GM19351 (cell line): ENCODE measurements around the gene CAD.
"Not testable (repeated sequence)": the region's sequence is repeated elsewhere in the genome, so short reads cannot be mapped to it uniquely, and the experiment has no call there.

Experiments
- ATAC-seq: cut with Tn5 transposase; IDR thresholded peaks from one replicate; pipeline ENCODE4 v1.9.1; 2021; ENCODE audit warnings: mild to moderate bottlenecking, moderate library complexity; ENCODE audit not compliant: unreplicated experiment

Gene CAD

DNA sequence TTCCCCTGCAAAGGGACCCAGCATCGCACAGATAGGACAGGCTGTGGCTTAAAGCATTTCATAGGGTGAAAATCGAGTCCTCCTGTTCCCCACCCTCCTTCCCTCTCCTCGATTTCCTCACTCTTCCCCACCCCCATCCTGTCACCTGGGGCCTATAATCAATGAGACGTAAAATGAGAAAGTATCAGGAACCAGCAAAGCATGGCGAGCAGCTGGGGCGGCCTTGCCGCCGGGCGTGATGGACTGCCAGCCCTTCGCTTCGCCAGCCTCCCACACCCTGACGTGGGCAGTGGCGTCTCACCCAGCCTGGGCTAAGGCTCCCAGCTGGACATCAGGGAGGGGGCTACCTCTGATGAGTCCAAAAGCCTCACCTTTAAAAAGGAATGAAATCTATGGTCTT lies 34.6 kb downstream of the CAD start:
- ATAC-seq: no peak

DNA sequence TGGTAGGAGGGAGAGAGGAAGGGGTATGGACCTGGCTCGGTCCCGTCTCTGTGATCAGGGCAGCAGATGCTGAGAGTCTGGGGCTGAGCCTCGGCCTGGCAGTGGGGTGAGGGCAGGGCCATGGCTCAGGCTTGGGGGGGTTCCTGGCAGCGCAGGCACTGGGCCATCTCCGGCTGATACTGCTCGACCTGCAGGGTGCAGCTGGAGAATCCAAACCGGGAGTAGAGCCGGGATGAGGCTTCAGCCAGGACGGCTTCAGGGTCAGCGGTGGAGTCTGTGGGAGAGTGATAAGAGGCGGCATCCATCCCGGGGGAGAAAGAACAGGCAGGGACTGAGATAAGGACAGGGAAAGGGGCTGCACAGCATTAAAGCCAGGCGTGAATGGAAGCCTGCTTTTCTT lies 38.0 kb downstream of the CAD start:
- no peak for ATAC-seq

DNA sequence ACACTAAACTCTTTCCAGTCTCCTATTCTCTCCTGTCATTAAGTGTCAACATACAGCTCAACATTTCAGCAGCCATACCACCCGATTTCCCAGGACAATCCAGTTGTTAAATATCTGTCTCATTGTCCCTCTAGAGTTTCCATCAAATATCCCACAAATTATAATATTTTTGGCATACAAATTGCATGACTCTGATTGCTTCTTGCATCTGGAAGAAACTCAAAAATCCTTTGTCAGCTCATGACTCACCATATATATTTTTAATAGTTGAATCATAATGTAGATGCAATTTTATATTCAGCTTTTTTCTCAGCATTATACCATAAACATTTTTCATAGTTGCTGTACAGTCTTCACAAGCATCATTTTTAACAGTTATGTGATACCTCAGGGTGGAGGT lies 38.5 kb downstream of the CAD start:
- ATAC-seq: no peak

DNA sequence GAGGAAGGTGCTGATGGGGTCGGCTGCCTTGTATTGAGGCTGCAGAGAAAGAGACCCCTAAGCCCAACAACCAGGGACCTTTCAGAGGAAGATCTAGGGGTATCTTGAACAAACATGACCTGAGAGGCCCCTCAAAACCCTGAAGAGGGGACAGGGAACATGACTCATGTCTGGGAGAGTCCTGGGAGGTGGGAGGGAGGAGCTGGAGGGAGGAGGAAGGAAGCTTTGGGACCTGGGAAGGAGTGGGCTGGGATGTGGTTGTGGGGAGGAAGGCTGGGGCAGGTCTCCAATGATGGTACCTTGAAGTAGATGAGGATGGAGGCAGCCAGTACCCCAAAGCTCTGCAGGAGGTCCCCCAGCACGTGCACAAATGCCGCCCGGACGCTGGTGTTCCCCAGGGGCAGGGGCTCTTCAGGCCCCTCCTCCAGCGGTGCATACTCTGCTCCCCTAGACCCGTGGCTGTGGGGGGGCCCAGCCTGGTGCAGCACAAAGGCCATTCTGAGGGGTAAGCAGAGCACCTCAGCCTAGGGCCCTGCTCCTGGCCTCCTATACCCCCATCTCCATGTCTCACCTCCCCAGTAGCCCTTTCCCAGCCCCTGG lies 39.8 kb downstream of the CAD start:
- ATAC-seq: no peak

DNA sequence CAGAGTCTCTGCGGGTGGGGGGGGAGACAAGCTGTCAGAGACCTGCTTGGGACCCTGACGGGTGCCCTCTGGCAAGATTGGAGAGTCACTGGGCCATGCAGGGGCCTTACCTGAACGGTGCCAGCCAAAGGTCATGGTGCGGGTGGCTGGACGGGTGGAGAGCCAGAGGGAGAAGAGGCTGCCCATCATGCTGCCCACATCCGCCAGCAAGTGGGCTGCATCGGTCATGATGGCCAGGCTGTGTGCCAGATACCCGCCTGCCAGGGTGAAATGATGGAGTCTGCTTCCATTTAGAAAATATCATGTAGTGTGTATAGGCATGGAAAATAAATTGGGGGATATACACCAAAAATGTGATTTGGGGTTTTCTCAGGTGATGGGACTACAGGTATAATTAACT lies 40.9 kb downstream of the CAD start:
- no peak for ATAC-seq

DNA sequence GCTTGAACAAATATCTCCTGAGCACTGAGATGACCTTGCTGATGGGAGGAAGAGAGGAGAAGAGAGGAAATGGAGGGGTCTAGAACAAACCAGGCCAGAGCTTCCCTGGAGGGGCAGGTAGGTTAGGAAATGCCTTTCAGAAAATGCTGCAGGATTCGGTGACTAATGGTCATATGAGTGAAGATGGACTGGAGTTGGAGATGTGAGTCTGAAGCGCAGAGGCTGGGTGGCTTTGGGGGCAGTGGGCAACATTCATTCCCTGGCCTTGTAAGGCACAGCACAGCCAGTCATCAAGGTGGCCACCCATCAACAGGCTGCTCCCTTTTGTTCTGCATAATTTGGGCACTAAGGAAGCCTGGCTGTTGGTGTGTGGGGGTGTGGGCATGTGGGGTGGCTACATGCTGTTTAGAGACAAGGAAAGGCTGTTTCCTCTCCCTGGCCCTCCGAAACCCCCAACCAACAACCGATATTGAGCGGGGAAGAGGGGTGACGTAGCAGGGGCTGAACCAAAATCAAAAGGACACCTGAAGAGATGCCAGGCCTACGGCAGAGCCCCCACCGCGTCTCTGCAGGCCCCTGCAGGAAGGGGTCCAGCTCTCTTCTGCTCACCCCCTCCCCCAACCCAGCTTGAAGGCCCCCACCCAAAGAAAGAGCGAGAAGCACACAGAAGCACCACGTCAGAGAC lies 44.2 kb downstream of the CAD start:
- ATAC-seq: no peak

DNA sequence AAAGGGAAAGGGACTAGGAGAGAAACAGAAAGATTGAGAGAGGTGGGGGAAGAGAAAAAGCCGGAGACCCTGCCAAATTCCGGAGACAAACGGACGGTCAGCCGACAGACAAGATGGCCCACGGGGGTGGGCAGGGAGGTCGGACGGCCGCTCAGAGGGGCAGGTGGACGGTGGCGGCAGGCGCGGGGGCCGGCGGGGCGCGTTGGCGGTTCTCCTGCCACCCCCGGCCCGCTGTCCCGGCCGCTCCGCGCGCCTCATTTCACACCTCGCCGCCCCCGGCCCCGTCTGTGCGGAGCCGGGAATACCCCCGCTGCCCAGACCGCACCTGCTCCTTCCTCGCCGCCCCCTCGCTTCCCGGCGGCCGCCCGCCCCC lies 44.7 kb downstream of the CAD start:
- ATAC-seq: no peak

DNA sequence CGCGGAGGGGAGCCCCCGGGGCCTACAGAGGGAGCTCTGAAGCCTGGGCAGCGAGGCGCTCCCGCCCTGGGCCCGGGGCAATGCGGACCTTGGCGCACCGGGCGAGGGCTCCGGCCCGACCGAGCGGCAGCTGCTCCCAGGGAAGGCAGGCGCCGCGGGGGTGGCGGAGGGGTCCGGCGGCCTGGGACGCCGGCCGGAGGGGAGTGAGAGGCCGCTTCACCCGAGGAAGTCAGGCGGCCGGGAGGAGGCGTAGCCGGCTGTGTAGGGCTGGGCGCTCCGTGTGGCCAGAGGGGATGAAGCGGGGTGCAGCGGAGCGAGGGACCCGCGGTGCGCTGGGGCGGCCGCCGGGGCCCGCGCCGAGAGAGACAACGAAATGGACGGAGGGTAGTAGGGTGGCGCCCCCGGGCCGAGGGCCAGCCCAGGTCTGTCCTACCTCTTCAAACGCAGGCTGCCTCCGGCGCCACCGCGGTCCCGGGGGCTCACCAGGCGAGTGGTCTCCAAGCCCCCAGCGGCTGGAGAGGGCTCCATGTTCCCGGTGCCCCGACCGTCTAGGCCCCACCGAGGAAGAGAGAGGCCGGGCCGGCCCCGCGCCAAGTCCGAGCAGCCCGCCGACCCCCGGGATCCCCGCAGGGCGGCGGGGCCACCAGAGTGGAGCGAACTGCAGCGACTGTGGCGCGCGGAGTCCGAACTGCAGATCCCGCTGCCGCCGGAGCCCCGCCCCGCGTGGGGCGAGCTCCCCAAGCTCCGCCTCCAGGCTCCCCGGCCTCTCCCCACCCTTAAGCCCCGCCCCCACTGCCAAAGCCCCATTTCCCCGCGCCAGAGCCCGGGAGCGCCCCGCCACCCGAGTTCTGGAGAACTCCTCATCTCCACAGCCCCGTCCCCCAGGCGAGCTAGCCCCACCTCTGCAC lies 45.5 kb downstream of the CAD start, which contains the start of gene SLC30A3:
TSS of gene SLC30A3 (minus strand) at position 669 of the 908 bp plus-strand sequence. CDS start at position 528, 141 bp downstream.
- peak; percentile 63 for ATAC-seq

DNA sequence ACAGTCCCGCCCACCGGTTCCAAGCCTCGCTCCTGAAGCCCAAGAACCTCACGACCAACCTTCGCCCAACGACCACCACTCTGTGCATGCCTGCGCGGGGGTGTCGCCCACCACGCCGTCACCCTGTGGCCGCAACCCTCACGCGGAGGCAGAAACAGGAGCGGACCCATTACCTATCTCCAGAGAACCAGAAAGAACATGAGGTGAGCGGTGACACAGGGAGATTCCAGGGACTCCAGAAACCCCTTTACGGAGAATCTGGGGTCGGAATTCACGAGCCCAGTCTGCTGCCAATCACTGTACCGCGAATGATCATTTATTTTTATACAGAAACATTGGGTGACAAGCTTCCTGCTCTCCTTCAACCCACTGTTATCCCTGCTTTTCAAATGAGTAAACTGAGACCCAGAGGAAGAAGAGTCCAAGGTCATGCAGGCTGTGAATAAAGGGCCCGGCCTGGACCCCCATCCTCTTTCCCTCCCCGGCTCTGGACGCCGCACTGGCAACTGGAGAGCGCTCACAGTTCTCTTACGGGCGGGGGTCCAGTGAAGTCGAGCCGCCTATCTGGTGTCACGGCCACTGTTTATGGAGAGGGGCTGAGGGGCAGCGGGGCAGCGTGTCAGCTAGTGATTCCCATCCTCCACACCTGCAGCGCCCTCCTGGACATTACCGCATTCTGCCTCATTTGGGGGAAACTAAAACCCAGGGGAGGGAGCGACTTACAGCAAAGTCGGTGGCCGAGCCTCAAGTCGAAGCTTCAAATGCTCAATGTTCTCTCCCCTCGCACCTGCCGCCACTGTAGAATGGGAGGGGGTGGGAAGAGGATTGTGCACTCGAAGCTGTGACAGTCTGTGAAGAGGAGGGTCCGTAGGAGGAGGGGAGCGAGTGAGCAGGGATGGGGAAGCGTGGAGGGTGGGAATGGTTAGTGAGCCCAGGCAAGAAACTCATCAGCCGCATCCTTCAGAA lies 46.4 kb downstream of the CAD start:
- no peak for ATAC-seq

DNA sequence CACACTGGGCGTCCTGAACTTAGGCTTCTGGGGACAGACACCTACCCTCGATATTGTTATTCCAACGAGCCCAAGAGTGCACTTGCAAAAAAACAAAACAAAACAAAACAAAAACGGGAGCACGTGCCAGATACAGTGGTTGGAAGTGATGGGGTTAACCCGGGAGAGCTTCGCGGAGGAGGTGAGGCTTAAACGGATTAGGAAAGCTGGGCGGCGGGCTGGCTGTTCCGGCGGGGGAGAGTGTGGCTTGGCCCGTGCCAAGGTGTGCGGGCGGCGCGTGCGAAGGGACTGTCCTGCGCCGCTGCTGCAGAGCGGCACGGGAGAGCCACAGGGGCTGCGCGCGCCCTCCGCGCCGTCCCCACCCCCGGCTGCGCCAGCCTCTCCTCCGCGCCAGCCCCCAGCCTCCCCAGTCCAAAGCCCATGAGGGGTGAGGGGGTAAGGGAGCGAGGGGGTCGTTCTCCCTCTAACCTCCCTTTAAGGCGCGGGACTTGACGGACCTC lies 47.1 kb downstream of the CAD start:
- ATAC-seq: no peak

DNA sequence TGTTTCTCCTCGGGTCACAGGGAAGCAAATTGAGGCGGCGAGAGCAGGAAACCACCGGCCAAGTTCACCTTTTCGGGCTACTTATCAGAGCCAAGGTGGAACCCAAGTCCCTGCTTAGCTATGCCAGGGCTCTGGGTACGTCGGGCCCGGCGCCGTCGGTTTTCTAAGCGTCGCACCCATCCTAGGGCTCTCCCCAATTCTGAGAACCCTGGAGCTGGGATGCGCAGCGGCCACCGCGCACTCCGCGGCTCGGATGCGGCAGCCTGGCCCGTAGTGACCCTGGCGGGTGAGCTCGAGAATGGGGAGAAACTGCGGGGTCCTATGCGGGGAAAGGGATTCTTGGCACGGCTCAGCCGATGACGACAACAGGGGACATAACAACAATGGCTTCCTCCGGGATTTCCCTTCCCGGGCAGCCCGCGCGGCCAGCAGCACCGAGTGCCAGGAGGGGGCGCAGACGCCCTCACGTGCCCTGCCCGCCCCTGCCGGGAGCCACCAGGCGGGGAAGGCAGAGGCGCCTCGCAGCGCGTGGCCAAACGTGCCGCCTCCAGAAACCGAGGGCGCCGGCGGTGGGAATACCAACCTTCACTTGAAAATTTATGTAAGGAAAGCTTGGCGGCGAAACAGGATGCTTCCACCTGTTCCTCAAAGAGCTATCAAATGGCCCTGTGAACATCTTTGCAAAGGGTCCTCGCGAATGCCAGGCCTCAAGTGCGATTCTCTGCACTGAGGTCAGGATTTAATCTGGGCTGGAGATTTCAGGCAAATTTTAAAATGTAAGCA lies 47.8 kb downstream of the CAD start:
- ATAC-seq: no peak

DNA sequence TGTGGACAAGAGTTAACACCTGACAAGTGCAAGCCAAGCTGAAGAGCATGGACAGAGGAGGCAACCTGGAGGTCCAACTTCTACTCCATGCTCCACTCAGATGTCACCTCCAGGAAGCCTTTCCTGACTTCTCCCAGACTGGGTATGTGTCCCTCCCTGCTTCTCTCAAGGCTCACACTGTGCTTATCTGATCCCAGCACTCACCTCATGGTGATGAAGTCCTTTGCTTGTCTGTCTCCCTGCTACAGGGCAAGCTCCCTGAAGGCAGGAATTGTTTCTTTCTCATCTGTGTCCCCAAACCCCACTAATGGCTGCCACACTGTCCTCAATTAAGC lies 48.3 kb downstream of the CAD start:
- ATAC-seq: no peak

DNA sequence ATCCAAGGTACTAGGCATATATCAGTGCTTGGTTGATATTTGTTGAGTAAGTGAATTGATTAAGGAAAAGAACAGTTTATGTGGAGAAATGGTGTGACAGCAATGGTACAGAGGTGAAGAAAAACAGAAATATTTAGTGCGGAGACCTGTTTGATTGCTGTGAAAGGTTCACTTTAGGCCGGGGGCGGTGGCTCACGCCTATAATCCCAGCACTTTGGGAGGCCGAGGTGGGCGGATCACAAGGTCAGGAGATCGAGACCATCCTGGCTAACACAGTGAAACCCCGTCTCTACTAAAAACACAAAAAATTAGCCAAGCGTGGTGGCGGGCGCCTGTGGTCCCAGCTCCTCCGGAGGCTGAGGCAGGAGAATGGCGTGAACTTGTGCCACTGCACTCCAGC lies 51.1 kb downstream of the CAD start:
- not testable (repeated sequence) for ATAC-seq

DNA sequence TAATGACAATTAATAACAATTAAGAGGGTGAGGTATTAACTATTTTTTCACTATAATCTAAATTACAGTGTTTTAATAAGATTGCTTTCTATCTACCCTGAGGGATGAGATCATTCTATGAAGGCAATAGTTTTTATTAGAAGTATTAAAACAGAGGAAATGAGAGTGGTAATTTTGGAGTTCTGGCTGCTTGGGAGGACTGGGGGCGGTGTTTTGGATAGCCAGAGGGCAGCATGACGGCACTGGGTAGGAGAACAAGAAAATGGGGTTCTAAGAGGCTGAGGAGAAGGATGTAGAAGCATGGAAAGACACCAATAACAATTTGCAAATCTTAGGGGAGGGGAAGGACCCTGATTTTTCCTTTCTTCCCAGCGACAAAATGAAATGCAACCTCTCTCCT lies 53.0 kb downstream of the CAD start:
- no peak for ATAC-seq

DNA sequence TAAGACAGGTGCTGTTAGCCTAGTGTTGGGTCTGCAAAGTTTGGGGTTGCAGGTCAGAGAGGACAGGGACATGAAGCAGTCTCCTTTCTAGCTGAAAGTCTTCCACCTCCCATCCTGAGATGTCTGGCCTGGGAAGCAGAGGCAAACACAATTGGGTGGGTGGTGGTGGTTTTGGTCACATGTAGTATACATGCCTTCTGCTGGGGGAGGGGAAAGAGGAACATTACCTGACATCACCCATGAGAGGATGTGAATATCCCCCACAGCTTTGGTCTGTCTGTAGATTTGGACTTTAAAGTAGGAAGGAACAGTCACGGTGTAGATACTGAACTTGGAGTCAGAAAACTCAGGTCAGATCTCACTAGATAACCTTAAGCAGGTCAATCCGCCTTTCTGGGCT lies 53.5 kb downstream of the CAD start:
- no peak for ATAC-seq

DNA sequence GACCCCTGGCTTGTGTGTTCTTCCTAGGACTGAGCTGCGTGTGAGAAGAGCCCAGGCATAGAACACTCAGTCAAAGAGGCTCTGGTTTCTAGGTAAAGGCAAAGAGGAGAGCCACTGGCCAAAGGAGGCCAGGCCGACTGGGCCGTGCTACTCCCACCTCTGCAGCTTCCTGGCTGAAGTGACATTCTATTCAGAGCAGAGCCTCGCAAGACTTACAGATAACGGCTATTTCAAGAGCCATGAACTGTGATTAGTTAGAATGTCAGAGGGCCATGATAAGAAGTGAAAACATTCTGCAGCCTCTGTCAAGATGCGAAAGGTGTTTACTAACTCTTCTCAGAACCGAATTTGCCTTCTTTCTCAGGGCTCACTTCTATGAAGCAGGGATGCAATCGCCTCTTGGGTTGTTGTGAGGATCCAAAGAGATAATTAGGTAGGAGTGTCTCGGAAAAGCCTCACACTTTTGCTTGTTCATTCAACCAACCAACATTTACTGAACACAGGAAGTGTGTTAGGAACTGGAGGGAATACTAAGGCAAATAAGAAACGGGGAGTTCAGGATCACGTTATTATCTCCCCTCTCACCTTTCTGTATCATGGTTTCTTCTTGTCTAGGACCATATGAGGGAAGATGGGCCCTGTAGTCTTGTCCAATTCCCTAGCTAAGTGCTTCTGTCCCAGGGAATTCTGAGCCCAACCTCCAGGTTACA lies 54.6 kb downstream of the CAD start:
- ATAC-seq: no peak

DNA sequence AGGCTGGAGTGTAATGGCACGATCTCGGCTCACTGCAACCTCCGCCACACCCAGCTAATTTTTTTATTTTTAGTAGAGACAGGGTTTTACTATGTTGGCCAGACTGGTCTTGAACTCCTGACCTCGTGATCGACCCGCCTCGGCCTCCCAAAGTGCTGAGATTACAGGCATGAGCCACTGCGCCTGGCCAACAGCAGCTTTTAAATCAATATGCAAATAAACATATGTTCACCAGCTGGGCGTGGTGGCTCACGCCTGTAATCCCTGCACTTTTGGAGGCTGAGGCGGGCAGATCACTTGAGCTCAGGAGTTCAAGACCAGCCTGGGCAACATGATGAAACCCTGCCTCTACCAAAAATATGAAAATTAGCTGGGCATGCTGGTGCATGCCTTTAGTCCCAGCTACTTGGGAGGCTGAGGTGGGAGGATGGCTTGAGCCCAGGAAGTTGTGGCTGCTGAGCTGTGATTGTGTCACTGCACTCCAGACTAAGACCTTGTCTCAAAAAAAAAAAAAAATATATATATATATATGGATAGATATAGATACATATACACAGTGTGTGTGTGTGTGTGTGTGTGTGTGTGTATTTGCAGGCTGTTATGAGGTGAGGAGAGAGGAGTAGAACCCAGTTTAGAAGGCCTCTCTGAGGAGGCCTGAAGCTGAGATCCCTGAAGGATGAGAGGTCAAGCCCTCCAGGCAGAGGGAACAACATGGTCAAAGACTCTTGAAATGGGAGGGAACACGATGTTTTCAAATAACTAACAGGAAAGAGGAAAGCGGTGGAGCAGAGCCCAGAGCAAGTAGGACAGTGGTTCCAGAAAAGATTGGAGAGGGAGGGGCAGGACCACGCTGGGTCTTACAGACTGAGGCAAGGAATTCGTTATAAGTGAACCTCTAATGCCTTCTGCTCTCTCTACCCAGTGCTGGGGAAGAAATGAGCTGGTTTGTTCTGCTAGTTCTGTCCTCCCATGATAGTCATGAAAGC lies 55.7 kb downstream of the CAD start:
- ATAC-seq: not testable (repeated sequence)
